Myocyte (in vitro differentiated cells): ENCODE measurements around the gene AKT1S1. TPM values are rescaled to one million over a fixed set of nuclear protein-coding genes. Genes with fewer than 3 reads are reported as not detected.
"Not testable (repeated sequence)": the region's sequence is repeated elsewhere in the genome, so short reads cannot be mapped to it uniquely, and the experiment has no call there.

Source experiments
- DNase-seq: peaks from one replicate; pipeline ENCODE4 v3.0.0-alpha.2; 2012; ENCODE audit warnings: low read depth
- polyA plus RNA-seq: library from polyadenylated mRNA; unstranded; fragments of >200 nt; gene quantifications from one replicate; pipeline ENCODE4 v1.2.1, GENCODE V29; 2012; ENCODE audit warnings: missing spikeins
- total RNA-seq: library from RNA; depleted of rRNA; stranded (reverse); fragments of >200 nt; gene quantifications from 2 replicates; pipeline ENCODE4 v1.2.3, GENCODE V29; 2014

AKT1S1 gene
- total RNA-seq: 25.0 and 25.5 TPM in 2 replicates
- polyA plus RNA-seq: 82.8 TPM

GRCh38 chr19:49877020-49877878 lies at the start of gene AKT1S1, which contains the start of gene TBC1D17:
Gene AKT1S1, minus strand, starts transcription at chr19:49877355. Its CDS starts 4,060 bp downstream, at chr19:49873295.
Gene TBC1D17, plus strand, starts transcription at chr19:49877702. Its CDS starts 22 bp downstream, at chr19:49877724.
- peak; percentile 100 for DNase-seq

GRCh38 chr19:49926515-49926914 lies 49.4 kb upstream of the AKT1S1 start:
- no peak for DNase-seq

- DNase-seq: peak; percentile 32
Measured at GRCh38 chr19:49925486-49925885, 48.3 kb upstream of the AKT1S1 start.

GRCh38 chr19:49924881-49925210 lies 47.7 kb upstream of the AKT1S1 start:
- not testable (repeated sequence) for DNase-seq

GRCh38 chr19:49924004-49924880 lies 47.1 kb upstream of the AKT1S1 start:
- DNase-seq: no peak

GRCh38 chr19:49923055-49924003 lies 46.2 kb upstream of the AKT1S1 start:
- no peak for DNase-seq

- peak; percentile 78 for DNase-seq
Measured at GRCh38 chr19:49921871-49922795, 45.0 kb upstream of the AKT1S1 start.

GRCh38 chr19:49920624-49921363 lies 43.6 kb upstream of the AKT1S1 start:
- DNase-seq: no peak

GRCh38 chr19:49918089-49918488 lies 40.9 kb upstream of the AKT1S1 start:
- DNase-seq: no peak

- DNase-seq: no peak
Measured at GRCh38 chr19:49916839-49917733, 39.9 kb upstream of the AKT1S1 start.

GRCh38 chr19:49915271-49915670 lies 38.1 kb upstream of the AKT1S1 start:
- DNase-seq: no peak

GRCh38 chr19:49913720-49914119 lies 36.6 kb upstream of the AKT1S1 start:
- DNase-seq: no peak

- DNase-seq: no peak
Measured at GRCh38 chr19:49912965-49913685, 36.0 kb upstream of the AKT1S1 start.

- no peak for DNase-seq
Measured at GRCh38 chr19:49911381-49912145, 34.4 kb upstream of the AKT1S1 start.

GRCh38 chr19:49910179-49910578 lies 33.0 kb upstream of the AKT1S1 start:
- DNase-seq: no peak
